ENCODE measurements around the gene CCNG2.

The CCNG2 gene

GRCh38 chr4:77204621-77205020 lies 47.6 kb downstream of the CCNG2 start:
- DNase-seq (ENCODE audit: low spot score): peak; percentile 7

- DNase-seq (ENCODE audit: low spot score): no peak
These were observed 52.0 kb downstream of the CCNG2 start for GRCh38 chr4:77209012-77209411.

DNA sequence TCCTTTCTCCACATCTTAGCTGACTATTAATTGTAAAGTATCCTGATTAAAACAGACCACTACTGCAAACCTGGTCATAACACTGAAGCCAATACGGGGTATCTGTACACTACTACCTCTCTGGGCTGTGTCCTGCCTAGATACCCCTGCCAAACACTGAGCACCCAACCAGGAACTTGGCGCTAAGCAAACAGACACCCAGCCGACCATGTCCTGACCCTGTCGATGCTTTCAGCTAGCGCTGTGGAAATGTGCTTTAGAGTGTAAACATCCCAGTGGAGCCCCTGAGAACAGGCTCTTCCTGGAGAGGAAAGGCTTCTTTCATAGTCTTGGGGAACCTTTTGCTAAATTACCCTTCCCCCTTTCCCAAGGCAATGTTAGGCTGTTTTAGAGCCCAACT lies 52.9 kb downstream of the CCNG2 start:
- DNase-seq (ENCODE audit: low spot score): no peak

- no peak for DNase-seq (ENCODE audit: low spot score)
These were observed 58.1 kb downstream of the CCNG2 start for GRCh38 chr4:77215107-77215506.

GRCh38 chr4:77217526-77217925 lies 60.5 kb downstream of the CCNG2 start:
- DNase-seq (ENCODE audit: low spot score): no peak

GRCh38 chr4:77219266-77219665 lies 62.3 kb downstream of the CCNG2 start:
- no peak for DNase-seq (ENCODE audit: low spot score)
